Measurements from ENCODE around the gene STK31.

GRCh38 chr7:23698822-23699221, 11.2 kb upstream of the STK31 start:
- TF ChIP-seq, protein P1, sequence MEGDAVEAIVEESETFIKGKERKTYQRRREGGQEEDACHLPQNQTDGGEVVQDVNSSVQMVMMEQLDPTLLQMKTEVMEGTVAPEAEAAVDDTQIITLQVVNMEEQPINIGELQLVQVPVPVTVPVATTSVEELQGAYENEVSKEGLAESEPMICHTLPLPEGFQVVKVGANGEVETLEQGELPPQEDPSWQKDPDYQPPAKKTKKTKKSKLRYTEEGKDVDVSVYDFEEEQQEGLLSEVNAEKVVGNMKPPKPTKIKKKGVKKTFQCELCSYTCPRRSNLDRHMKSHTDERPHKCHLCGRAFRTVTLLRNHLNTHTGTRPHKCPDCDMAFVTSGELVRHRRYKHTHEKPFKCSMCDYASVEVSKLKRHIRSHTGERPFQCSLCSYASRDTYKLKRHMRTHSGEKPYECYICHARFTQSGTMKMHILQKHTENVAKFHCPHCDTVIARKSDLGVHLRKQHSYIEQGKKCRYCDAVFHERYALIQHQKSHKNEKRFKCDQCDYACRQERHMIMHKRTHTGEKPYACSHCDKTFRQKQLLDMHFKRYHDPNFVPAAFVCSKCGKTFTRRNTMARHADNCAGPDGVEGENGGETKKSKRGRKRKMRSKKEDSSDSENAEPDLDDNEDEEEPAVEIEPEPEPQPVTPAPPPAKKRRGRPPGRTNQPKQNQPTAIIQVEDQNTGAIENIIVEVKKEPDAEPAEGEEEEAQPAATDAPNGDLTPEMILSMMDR (IDR thresholded peaks at IDR 0.05; ENCODE audit: low read depth, low read length, poor library complexity, severe bottlenecking), result no peak
- TF ChIP-seq EZH2phosphoT487 (IDR thresholded peaks at IDR 0.05; ENCODE audit: borderline replicate concordance, low read length), result no peak

All from DOHH2 (cell line).